ENCODE measurements around the gene ADCY10.
"Not testable (repeated sequence)": the region's sequence is repeated elsewhere in the genome, so short reads cannot be mapped to it uniquely, and the experiment has no call there.

The ADCY10 gene

DNA sequence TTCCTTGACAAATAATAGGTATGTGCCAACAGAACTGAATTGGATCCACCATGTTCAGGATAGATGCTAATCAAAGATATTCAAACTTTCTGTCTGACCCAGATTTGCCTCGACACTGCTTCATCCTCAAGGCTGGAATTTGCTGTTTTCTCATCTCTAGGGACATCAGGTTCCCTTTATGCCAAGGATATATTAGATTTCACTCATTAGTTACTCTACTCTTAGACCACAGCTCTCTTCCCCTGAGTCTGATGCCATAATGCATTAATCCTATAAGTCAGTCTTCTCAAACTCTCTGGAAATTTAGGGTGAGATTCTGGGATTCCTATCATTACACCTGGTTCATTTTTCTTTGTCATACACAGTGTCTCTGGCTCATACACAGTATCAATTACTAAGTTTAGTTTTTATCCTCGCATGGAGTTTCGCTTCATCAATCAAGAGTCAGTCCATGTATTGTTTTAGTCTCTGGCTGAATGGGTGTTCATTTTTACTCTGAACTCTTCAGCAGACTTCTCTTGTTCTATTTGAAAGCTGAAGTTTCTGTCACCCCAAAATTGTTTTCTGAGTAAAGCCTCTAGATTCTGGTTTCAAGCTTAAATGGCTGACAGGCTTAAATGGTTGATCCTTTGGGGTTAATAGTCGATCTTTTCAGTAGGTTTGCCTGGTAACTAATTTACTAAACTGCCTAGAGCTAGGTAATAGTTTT is 13.3 kb upstream of the ADCY10 start:
- FAIRE-seq, result no peak

- FAIRE-seq, result no peak
Observed at GRCh38 chr1:167926486-167926997, 12.6 kb upstream of the ADCY10 start.

DNA sequence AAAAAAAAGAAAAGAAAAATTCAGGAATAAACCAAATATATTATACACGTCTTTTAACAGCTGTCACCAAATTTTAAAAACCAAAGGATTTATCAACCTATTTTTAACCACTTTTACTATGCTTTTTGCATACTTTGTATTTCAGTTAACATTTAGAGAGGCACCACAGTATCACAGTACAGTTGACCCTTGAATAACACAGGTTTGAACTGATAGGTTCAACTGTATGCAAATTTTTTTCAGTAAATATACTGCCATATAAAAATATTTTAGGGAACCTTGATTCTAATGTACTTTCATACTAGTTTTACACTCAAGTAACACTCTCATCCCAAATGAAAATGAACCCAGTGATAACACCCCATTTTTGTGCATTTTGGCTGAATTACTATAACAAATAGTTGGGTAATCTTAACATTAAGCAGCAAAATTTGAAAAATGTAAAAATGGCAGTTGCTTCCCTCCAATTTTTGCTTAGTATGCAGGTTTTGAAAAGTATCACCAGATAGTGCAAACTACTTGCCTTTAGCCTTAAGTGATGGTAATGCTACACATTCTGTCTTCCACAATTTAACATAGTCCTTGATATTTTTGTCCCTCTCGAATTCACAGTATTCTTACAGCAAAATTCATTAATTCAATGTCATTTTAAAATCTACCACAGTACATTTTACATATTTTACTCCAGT is 10.8 kb upstream of the ADCY10 start:
- no peak for FAIRE-seq

GRCh38 chr1:167924102-167924501 is 10.2 kb upstream of the ADCY10 start:
- no peak for FAIRE-seq

DNA sequence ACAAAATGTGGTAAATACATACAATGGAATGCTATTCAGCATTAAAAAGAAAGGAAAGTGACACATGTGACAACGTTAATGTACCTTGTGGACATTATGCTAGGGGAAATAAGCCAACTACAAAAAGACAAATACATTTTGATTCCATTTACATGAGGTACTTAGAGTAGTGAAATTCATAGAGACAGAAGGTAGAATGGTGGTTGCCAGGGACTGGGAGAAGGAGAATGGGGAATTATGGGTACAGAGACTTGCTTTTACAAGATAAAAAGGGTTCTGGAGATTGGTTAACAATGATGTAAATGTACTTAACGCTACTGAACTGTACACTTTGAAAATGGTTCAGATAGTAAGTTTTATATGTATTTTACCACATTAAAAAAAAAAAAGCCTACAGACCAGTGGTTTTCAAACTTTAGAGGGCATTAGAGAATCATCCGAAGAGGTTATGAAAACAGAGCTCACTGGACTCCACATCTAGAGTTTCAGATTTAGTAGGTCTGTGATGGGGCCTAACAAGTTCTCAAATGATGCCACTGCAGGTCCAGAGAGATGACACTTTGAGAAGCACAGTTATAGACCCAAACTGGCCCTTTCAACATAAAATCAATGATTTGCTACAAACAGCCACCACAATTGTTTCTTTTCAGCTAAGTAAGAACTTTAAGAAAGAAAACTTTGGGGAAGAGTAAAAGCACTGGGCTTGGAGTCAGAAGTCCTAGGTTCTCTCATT is 9.6 kb upstream of the ADCY10 start:
- FAIRE-seq, result no peak

DNA sequence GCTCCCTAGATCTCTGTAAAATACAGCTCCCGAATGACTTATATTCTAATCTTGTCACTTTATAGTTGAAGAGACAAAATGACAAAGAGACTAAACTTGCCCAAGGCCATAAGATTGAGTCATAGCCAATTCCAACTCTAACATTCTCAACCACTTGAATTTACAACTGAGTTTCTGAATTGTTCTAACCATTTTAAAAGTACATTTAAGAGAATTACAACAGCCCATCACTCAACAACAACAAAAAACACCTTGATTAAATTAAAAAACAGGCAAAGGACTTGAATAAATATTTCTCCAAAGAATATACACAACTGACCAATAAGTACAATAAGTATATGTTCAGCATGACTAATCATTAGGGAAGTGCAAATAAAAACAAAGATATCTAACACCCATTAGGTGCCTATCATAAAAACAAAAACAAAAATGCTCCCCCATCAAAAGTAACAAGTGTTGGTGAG is 8.7 kb upstream of the ADCY10 start:
- no peak for FAIRE-seq

- FAIRE-seq, result no peak
Observed at GRCh38 chr1:167922023-167922422, 8.1 kb upstream of the ADCY10 start.

GRCh38 chr1:167916766-167917511 is 3.0 kb upstream of the ADCY10 start:
- FAIRE-seq, result no peak

- no peak for FAIRE-seq
Observed at GRCh38 chr1:167915569-167915968, 1.6 kb upstream of the ADCY10 start.

- FAIRE-seq, result no peak
Observed at GRCh38 chr1:167912294-167912693, 1.6 kb downstream of the ADCY10 start.

- FAIRE-seq, result no peak
Observed at GRCh38 chr1:167911413-167911812, 2.5 kb downstream of the ADCY10 start.

GRCh38 chr1:167910530-167910929 is 3.4 kb downstream of the ADCY10 start:
- no peak for FAIRE-seq

DNA sequence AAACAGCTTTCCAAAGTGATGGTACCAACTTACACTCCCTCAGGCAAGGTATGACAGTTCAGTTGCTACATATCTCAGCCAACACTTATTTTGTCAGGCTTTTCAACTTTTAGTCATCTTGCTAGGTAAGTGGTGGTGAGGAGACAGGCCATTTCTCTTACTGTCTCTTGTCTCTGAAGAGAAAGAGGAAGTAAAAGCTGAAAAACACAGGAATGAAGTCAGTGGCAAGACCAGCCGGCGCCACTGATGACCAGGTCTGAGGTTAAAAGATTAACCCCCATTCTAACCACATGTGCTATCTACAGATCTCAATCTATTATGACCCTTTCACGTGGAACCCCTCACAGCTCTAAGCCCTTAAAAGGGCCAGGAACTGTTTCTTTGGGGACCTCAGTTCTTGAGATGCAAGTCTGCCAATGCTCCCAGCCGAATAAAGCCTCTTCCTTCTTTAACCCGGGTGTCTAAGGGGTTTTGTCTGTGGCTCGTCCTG is 4.2 kb downstream of the ADCY10 start:
- FAIRE-seq, result no peak

DNA sequence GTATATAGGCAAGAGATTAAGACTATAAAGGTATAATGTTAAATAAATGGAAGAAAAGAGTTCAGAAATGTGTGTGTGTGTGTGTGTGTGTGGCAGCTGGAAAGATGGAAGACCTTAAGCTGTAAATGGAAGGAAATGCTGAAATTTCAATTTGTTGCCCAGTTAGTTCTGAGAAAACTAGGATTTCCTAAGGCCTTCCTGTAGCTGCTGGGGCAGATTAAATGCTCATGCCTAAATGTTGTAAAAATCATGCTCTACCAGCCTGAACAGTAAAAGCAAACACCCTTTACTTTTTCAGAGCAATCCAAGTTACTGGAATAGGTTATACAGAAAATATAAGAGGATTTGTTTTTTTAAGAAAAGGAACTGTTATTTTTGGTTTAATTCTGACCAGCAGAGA is 8.3 kb downstream of the ADCY10 start:
- FAIRE-seq, result no peak

DNA sequence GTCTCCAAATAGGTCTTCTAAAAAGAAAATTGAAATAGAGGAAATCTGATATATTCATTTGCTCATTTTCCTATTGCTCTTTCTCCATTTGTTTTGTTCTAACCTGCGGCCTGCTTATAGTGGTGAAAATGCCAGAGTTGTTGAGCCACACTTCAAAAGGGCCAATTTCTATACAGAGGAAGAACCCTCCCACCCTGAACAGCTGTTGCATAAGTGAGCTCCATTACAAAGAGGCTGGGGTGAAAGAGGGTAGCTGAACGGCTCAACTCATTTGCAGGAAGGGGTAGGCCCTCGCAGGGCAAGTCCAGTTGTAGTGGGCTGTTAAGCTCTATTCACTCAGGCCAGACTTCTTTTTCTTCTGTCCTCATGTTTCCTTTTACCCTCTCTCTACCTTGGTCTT is 8.8 kb downstream of the ADCY10 start:
- FAIRE-seq, result no peak

- no peak for FAIRE-seq
Observed at GRCh38 chr1:167904652-167905130, 9.2 kb downstream of the ADCY10 start.

DNA sequence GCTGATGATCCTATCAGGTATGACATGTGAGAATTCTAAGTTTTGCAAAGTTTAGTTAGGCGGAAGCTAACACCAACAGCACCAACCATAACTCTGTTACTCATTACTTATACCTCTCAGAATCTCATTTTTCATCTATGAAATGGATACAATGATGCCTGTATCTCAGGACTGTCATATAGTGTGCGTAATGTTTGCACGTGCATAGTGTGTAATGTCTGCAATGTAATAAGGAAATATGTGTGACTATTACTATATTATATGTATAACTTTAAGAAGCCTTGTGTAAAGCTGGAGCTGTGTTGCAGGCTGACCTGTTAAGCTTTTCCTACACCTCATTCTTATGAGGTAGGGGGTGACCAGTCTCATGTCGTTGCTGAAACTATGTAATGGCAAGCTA is 13.0 kb downstream of the ADCY10 start:
- FAIRE-seq, result no peak

DNA sequence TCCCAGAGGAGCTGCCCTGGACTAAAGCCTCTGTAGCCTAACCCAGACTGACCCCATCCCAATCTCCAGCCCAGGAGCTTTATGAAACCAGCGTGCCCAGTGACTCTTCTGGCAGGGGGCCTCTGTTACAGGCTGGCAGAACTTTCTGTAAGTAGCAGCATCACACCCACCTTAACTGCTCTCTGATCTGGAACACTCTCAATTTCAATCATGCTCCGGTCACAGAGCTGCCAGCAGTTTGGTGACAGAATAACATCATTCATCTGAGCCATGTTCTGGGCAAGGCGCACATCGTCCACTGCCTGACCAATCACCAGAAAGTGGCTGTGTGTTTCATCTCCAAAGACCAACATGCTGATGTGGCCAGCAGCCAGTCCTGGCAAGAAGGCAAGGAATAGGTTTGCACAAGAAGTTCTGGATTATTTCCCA is 14.7 kb downstream of the ADCY10 start:
- FAIRE-seq, result no peak

DNA sequence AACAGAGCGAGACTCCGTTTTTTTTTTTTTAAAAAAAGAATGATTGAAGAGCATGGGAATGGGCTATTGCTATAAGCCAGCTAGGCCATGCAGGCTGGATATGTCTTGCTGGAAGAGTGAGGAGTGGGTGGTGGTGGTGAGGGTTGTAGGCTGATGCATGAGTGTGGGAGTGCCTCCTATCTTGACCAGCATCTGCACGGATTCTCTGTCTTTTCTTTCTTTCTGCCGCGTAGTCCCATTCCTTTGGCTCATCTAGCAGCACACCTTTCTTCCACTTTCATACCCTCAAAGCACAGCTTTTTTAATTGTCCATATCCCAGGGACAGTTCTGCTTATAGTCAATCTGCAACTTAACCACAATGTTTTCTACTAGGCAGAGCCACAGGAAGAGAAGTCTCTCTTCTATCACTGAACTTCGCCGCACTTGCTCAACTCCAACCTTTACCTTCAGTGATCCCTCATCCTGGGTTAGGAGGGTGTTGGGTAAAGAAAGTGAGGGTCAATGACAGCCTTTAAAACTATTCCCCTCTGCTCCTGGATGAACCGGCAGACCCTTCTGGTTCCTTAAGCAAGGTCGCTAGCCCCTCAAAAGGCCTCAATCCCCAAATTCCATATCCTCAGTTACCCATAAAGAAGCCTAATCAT is 15.2 kb downstream of the ADCY10 start:
- no peak for FAIRE-seq

GRCh38 chr1:167893798-167894197 is 20.1 kb downstream of the ADCY10 start:
- no peak for FAIRE-seq

DNA sequence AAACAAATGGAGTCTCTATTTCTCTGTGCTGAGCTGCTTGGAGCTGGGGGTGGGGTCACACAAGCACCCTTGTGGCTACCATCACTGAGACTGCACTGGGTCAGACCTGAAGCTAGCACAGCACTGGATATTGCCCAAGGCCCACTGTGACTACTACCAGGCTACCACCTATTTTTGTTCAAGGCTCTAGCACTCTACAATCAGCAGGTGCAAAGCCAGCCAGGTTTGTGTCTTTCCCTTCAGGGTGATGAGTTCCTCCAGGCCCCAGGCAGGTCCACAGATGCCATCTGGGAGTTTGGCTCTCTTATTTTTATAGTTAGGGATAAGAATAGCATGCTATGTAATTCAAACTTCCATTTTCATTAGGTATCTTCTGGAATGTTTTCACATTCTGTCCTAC is 23.5 kb downstream of the ADCY10 start:
- no peak for FAIRE-seq

GRCh38 chr1:167887187-167887586 is 26.7 kb downstream of the ADCY10 start:
- not testable (repeated sequence) for FAIRE-seq

Measured in G401.6 (cell line).